22Rv1 (cell line): ENCODE results near the gene CNKSR3.

ENCODE experiments used
- H3K27ac ChIP-seq: fragments of 450-650 bp; 2 replicates; pipeline ENCODE4 v1.5.1; 2017
- ZFX ChIP-seq: fragments of 450-650 bp; IDR thresholded peaks from 2 replicates; pipeline ENCODE4 v1.6.1; 2017; ENCODE audit warnings: antibody characterized with exemption, borderline replicate concordance
- TF ChIP-seq, protein P1 (sequence below): fragments of 450-650 bp; IDR thresholded peaks from 2 replicates; pipeline ENCODE4 v1.5.1; 2017; ENCODE audit warnings: mild to moderate bottlenecking

Gene CNKSR3

DNA sequence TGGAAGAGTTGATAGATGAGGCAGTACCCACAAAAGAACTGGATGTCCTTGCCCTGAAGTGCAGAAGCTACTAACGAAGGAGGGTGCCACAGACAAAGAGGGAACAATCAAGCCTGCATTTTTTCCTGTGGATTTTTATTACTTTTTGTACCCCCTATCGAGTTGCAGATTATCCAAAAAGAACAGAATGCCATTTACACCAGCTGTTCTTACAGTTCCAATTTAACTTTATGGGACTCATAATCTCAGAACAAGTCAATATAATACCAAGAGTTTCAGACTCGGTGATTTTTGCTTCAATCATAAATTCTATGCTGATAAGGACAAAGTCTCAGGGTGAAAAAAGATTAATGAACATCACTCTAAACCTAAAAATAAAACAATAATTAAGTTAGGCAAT lies 4.0 kb upstream of the CNKSR3 start:
- H3K27ac ChIP-seq: no peak overlapping the region
- TF ChIP-seq ZFX: no peak
- TF ChIP-seq, protein P1, sequence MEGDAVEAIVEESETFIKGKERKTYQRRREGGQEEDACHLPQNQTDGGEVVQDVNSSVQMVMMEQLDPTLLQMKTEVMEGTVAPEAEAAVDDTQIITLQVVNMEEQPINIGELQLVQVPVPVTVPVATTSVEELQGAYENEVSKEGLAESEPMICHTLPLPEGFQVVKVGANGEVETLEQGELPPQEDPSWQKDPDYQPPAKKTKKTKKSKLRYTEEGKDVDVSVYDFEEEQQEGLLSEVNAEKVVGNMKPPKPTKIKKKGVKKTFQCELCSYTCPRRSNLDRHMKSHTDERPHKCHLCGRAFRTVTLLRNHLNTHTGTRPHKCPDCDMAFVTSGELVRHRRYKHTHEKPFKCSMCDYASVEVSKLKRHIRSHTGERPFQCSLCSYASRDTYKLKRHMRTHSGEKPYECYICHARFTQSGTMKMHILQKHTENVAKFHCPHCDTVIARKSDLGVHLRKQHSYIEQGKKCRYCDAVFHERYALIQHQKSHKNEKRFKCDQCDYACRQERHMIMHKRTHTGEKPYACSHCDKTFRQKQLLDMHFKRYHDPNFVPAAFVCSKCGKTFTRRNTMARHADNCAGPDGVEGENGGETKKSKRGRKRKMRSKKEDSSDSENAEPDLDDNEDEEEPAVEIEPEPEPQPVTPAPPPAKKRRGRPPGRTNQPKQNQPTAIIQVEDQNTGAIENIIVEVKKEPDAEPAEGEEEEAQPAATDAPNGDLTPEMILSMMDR: no peak

DNA sequence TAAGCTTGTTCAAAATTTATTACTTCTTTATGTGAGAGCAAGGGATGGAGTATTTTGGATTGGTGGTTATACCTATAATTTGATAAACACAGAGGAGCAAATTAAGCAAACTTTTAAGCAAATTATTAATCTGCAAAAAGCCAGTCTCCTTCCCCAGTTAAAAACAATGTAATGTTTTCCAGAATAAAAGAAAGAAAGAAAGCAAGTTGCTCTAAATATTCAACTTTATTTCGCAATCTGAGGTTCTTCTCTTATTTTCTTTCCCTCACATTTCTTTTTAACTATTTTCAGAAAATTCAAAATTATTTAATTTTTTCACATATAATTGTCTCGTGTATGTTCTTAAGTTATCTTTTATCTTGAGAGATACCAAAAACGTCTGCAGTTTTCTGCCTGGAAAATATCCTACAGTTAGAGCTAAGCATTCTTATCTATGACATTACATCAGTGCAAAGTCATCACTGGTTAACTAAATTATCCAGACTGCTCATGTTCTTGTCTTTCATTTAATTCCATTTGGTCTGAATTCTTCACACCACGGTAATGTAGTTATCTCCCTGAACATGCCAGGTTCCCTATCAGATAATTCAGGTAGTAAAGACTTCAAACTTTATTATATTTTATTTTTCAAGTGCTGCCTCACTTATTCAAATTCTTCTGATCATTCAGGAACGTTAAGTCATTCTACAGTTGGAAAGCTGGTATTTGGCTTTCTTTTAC lies 3.3 kb upstream of the CNKSR3 start:
- TF ChIP-seq, protein P1: no peak
- no peak for TF ChIP-seq ZFX
- H3K27ac ChIP-seq: no peak overlapping the region

DNA sequence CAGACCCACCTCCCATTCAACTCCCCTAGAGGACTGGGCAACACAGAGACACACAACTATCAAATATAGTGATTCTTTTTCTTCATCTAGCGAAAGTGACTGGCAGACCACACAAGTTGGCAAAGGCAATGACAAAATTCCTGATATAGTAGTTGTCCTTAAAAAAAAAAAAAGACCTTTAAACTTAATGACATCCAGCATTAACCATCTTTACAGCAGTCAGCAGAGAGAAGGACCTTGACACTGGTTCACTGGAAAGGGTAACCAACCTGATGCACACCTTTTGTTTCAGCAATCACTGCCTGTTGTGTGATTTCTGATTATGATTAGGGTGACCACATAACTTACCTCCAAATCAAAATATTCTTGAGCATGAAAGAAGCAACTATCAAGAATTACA lies 1.7 kb upstream of the CNKSR3 start:
- H3K27ac ChIP-seq: peak overlapping the region; percentile 93; the same call in 1 of the 2 replicates
- no peak for TF ChIP-seq ZFX
- TF ChIP-seq, protein P1: no peak

DNA sequence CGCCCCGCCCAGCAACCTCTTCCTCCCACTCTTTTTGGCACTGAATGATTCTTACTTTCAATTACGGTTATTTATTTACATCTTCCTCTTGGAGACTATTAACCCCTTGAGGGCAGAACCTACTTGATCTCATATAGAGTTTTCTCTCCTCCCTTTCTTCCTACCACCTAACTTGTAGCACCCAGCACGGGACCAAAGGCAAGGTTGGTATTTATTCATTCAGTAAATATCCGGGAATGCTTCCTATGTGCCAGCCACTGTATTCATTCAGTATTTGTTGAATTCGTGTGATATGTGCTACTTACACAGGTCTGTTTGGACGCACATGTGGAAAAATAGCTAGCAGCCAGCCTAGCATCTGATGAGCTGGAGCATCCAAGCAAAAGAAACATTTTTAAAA lies 1.3 kb upstream of the CNKSR3 start:
- H3K27ac ChIP-seq: peak overlapping the region; percentile 93; the same call in 1 of the 2 replicates
- TF ChIP-seq, protein P1: no peak
- no peak for TF ChIP-seq ZFX

DNA sequence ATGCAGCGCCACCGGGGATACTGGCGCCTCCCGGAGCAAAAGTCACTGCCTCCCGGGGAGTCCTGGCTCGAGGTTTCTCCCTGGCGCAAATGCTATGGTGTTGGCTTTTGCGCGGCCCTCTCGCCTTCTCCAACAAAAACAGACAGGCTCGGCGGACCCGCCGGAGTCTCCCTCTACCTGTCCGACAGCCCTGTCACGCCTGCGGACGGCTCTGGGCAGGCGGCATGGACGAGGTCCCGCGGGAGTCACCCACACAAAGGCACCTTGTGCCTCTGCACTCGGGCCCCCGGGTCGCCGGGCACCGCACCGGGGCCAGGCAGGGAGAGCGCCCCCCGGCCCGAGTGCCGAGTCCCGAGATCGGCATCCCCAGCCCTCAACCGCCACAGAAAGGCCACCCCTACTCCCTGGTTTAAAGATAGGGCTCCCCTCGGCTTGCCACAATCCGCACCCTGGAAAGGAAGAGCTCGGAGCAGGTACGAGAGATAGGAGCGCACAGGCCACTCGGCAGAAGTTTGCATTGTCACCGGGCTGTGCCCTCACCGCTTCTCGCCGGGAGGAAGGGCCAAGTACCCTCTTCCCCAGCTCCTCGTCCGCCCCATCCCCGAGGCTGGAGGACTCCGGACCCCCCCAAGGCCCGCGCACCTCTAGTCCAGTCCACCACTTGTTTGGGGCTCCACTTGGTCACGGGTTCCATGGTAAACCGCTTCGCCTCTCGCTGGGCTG lies 903 bp downstream of the CNKSR3 start:
- peak overlapping the region; percentile 93 for H3K27ac ChIP-seq
- TF ChIP-seq ZFX: no peak
- TF ChIP-seq, protein P1: no peak; the same call in 1 of the 2 replicates

DNA sequence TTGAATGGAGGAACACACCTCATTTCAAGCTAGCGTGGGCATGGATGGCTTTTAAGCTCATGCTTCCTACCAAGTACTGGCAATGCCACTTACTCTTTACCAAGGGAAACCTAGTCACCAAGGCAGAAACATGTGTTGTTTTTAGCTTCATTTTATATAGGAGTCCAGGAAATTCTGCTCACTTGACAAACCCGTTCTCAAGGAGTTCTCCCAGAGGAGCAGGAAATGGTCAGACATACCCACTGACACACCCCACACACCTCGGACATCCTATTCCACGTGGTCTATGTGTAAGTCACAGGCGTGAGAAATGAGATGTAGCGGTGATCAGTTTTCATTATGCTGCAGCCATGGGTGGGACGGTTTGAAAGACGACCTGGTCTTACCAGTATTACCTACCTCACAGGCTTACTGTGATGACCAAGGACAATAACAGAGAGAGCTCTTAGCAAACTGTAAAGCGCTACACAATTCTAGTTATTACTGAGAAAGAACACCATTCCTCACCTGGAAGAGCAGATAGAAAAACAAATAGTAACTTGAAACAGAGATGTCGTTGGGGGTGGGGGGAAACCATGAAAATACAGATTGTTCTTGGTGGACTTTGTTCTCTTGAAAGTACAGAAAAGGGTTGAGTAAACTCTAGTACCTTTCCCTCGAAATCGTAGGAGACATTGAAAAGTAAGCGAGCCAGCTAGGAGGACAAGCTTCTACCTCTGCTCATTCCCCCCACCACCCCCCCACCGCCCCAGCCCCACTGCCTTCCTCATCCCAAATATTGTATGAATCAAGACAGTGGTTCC lies 1.7 kb downstream of the CNKSR3 start:
- TF ChIP-seq, protein P1: no peak
- TF ChIP-seq ZFX: no peak
- peak overlapping the region; percentile 93 for H3K27ac ChIP-seq
